OCI-M1 (cell line): ENCODE results near the gene LTBP1.
"Not testable (repeated sequence)": the region's sequence is repeated elsewhere in the genome, so short reads cannot be mapped to it uniquely, and the experiment has no call there.

ENCODE experiments used
- DNase-seq: peaks from one replicate; lab custom pipeline; 2025; lab: John Stamatoyannopoulos, UW

Gene LTBP1

GRCh38 chr2:33042819-33043218, 96.1 kb downstream of the LTBP1 start:
- no peak for DNase-seq

- no peak for DNase-seq
Measured at GRCh38 chr2:33047939-33048338, 101.2 kb downstream of the LTBP1 start.

- no peak for DNase-seq
Measured at GRCh38 chr2:33051586-33052360, 105.0 kb downstream of the LTBP1 start.

GRCh38 chr2:33052361-33052735, 105.6 kb downstream of the LTBP1 start:
- DNase-seq, result no peak

GRCh38 chr2:33052795-33053194, 106.0 kb downstream of the LTBP1 start:
- DNase-seq, result not testable (repeated sequence)

GRCh38 chr2:33056170-33056569, 109.4 kb downstream of the LTBP1 start:
- DNase-seq, result no peak

- DNase-seq, result not testable (repeated sequence)
Measured at GRCh38 chr2:33057307-33058028, 110.7 kb downstream of the LTBP1 start.

GRCh38 chr2:33058716-33059470, 112.1 kb downstream of the LTBP1 start:
- DNase-seq, result no peak

GRCh38 chr2:33059471-33060156, 112.9 kb downstream of the LTBP1 start:
- DNase-seq, result no peak

GRCh38 chr2:33060405-33060804, 113.7 kb downstream of the LTBP1 start:
- DNase-seq, result no peak

- DNase-seq, result no peak
Measured at GRCh38 chr2:33062665-33063250, 116.0 kb downstream of the LTBP1 start.

GRCh38 chr2:33064349-33064801, 117.6 kb downstream of the LTBP1 start:
- DNase-seq, result no peak

GRCh38 chr2:33067598-33067997, 120.8 kb downstream of the LTBP1 start:
- DNase-seq, result no peak

GRCh38 chr2:33068261-33068660, 121.5 kb downstream of the LTBP1 start:
- no peak for DNase-seq

GRCh38 chr2:33069894-33070651, 123.3 kb downstream of the LTBP1 start:
- no peak for DNase-seq

- no peak for DNase-seq
Measured at GRCh38 chr2:33071591-33071990, 124.8 kb downstream of the LTBP1 start.

GRCh38 chr2:33072614-33073013, 125.9 kb downstream of the LTBP1 start:
- no peak for DNase-seq

GRCh38 chr2:33073018-33073417, 126.3 kb downstream of the LTBP1 start:
- DNase-seq, result no peak

- DNase-seq, result no peak
Measured at GRCh38 chr2:33074197-33074596, 127.4 kb downstream of the LTBP1 start.

- DNase-seq, result no peak
Measured at GRCh38 chr2:33077311-33077710, 130.6 kb downstream of the LTBP1 start.

- no peak for DNase-seq
Measured at GRCh38 chr2:33077844-33078243, 131.1 kb downstream of the LTBP1 start.
